NCI-H2227 treated with DMSO at 0.1 percent for 48 hours (cell line): ENCODE results near the gene CDK12.
"Not testable (repeated sequence)": the region's sequence is repeated elsewhere in the genome, so short reads cannot be mapped to it uniquely, and the experiment has no call there.

Source experiments
- DNase-seq: peaks from one replicate; lab custom pipeline; 2025; lab: John Stamatoyannopoulos, UW

The CDK12 gene

GRCh38 chr17:39461113-39461925, at the start of gene CDK12:
CDK12 (plus strand) TSS chr17:39461486; CDS start chr17:39462072, 586 bp downstream.
- DNase-seq = peak; percentile 99

GRCh38 chr17:39416141-39416540, 45.1 kb upstream of the CDK12 start:
- DNase-seq = no peak

GRCh38 chr17:39429600-39429999, 31.7 kb upstream of the CDK12 start:
- no peak for DNase-seq

- DNase-seq = not testable (repeated sequence)
Measured at GRCh38 chr17:39439868-39440267, 21.4 kb upstream of the CDK12 start.

GRCh38 chr17:39443326-39443725, 18.0 kb upstream of the CDK12 start:
- DNase-seq = no peak

GRCh38 chr17:39447561-39447960, 13.7 kb upstream of the CDK12 start:
- DNase-seq = no peak

- DNase-seq = no peak
Measured at GRCh38 chr17:39450051-39450450, 11.2 kb upstream of the CDK12 start.

GRCh38 chr17:39450847-39451581, 10.3 kb upstream of the CDK12 start, which contains the start of gene MED1:
MED1 (minus strand) TSS chr17:39451263; CDS start chr17:39451062, 201 bp downstream.
- peak; percentile 98 for DNase-seq

GRCh38 chr17:39455919-39456318, 5.4 kb upstream of the CDK12 start:
- DNase-seq = no peak

- DNase-seq = no peak
Measured at GRCh38 chr17:39461926-39462569, 762 bp downstream of the CDK12 start.

GRCh38 chr17:39462631-39463375, 1.5 kb downstream of the CDK12 start:
- DNase-seq = no peak

GRCh38 chr17:39464639-39465181, 3.4 kb downstream of the CDK12 start:
- not testable (repeated sequence) for DNase-seq

GRCh38 chr17:39468610-39469009, 7.3 kb downstream of the CDK12 start:
- not testable (repeated sequence) for DNase-seq

GRCh38 chr17:39473310-39473709, 12.0 kb downstream of the CDK12 start:
- no peak for DNase-seq

- DNase-seq = not testable (repeated sequence)
Measured at GRCh38 chr17:39479631-39480030, 18.3 kb downstream of the CDK12 start.

GRCh38 chr17:39483506-39483905, 22.2 kb downstream of the CDK12 start:
- no peak for DNase-seq

- no peak for DNase-seq
Measured at GRCh38 chr17:39484178-39484577, 22.9 kb downstream of the CDK12 start.

- no peak for DNase-seq
Measured at GRCh38 chr17:39485555-39485954, 24.3 kb downstream of the CDK12 start.

GRCh38 chr17:39486242-39486641, 25.0 kb downstream of the CDK12 start:
- no peak for DNase-seq

GRCh38 chr17:39487490-39487889, 26.2 kb downstream of the CDK12 start:
- DNase-seq = not testable (repeated sequence)

GRCh38 chr17:39487946-39488345, 26.7 kb downstream of the CDK12 start:
- DNase-seq = no peak
